Measurements from ENCODE around the gene ASZ1.

The ASZ1 gene

GRCh38 chr7:117323305-117323850 lies 103.9 kb downstream of the ASZ1 start:
- H3K27ac ChIP-seq (ENCODE audit: low read depth, low read length), result no peak overlapping the region
- no peak overlapping the region for H3K9ac ChIP-seq (ENCODE audit: low read length)
- H3K36me3 ChIP-seq (ENCODE audit: low read length), result no peaks in the 10 kb centered on the region
- no peak overlapping the region for H3K4me2 ChIP-seq (ENCODE audit: low read depth, low read length, poor library complexity, severe bottlenecking)
- no peak overlapping the region for H2AFZ ChIP-seq (ENCODE audit: low read depth, low read length, severe bottlenecking)
- no peaks in the 10 kb centered on the region for H3K9me2 ChIP-seq (replicated peaks; ENCODE audit: insufficient read depth, low read length)
- no peak overlapping the region for H3K4me3 ChIP-seq (ENCODE audit: insufficient read depth, low read length, poor library complexity, severe bottlenecking)
- H3K27me3 ChIP-seq (ENCODE audit: low read length), result no peaks in the 10 kb centered on the region
- H3K9me3 ChIP-seq (ENCODE audit: insufficient read depth, low read length), result no peaks in the 10 kb centered on the region
- no peaks in the 10 kb centered on the region for H3F3A ChIP-seq (ENCODE audit: insufficient read depth)
- TF ChIP-seq EZH2phosphoT487 (conservative IDR thresholded peaks at IDR 0.05; ENCODE audit: low read length), result no peak
- no peak for TF ChIP-seq CTCF (IDR thresholded peaks at IDR 0.05; ENCODE audit: insufficient read depth, low read length, poor library complexity, severe bottlenecking)
- no peaks in the 10 kb centered on the region for H3K79me2 ChIP-seq (ENCODE audit: insufficient read depth, low read length)
- no peaks in the 10 kb centered on the region for H4K20me1 ChIP-seq (ENCODE audit: low read depth, low read length)

- no peak within 1 kb of the TSS for H2AFZ ChIP-seq (ENCODE audit: low read depth, low read length, severe bottlenecking)
- H3K4me2 ChIP-seq (ENCODE audit: low read depth, low read length, poor library complexity, severe bottlenecking), result no peak within 1 kb of the TSS
- no peak within 1 kb of the TSS for H3K4me3 ChIP-seq (ENCODE audit: insufficient read depth, low read length, poor library complexity, severe bottlenecking)
- no peaks in the 10 kb centered on the region for H3K79me2 ChIP-seq (ENCODE audit: insufficient read depth, low read length)
- H3K36me3 ChIP-seq (ENCODE audit: low read length), result no peaks in the 10 kb centered on the region
- no peak within 1 kb of the TSS for H3K9ac ChIP-seq (ENCODE audit: low read length)
- H3K9me3 ChIP-seq (ENCODE audit: insufficient read depth, low read length), result no peaks in the 10 kb centered on the region
- no peaks in the 10 kb centered on the region for H3K27me3 ChIP-seq (ENCODE audit: low read length)
- no peaks in the 10 kb centered on the region for H4K20me1 ChIP-seq (ENCODE audit: low read depth, low read length)
- no peak for TF ChIP-seq EZH2phosphoT487 (conservative IDR thresholded peaks at IDR 0.05; ENCODE audit: low read length)
- TF ChIP-seq CTCF (IDR thresholded peaks at IDR 0.05; ENCODE audit: insufficient read depth, low read length, poor library complexity, severe bottlenecking), result no peak
- no peaks in the 10 kb centered on the region for H3K9me2 ChIP-seq (replicated peaks; ENCODE audit: insufficient read depth, low read length)
- H3K27ac ChIP-seq (ENCODE audit: low read depth, low read length), result no peak within 1 kb of the TSS
- H3F3A ChIP-seq (ENCODE audit: insufficient read depth), result no peaks in the 10 kb centered on the region
Measured at GRCh38 chr7:117322741-117323304, 104.5 kb downstream of the ASZ1 start, which contains the start of gene WNT2. Gene WNT2, minus strand, starts transcription at chr7:117323058. Its CDS starts 69 bp downstream, at chr7:117322989.

GRCh38 chr7:117320523-117320922 lies 106.8 kb downstream of the ASZ1 start:
- Histone ChIP-seq H3K27ac (ENCODE audit: low read depth, low read length) (no peak overlapping the region), H2AFZ (ENCODE audit: low read depth, low read length, severe bottlenecking) (no peak overlapping the region), H3K27me3 (ENCODE audit: low read length) (no peaks in the 10 kb centered on the region)

More at GRCh38 chr7:117320523-117320922, 106.8 kb downstream of the ASZ1 start:
- Histone ChIP-seq H3K4me2 (ENCODE audit: low read depth, low read length, poor library complexity, severe bottlenecking) (no peak overlapping the region), H3K9me3 (ENCODE audit: insufficient read depth, low read length) (no peaks in the 10 kb centered on the region), H3K9ac (ENCODE audit: low read length) (no peak overlapping the region), H3K9me2 (replicated peaks; ENCODE audit: insufficient read depth, low read length) (no peaks in the 10 kb centered on the region), H3K79me2 (ENCODE audit: insufficient read depth, low read length) (no peaks in the 10 kb centered on the region), H3F3A (ENCODE audit: insufficient read depth) (no peaks in the 10 kb centered on the region), H3K36me3 (ENCODE audit: low read length) (no peaks in the 10 kb centered on the region), H3K4me3 (ENCODE audit: insufficient read depth, low read length, poor library complexity, severe bottlenecking) (no peak overlapping the region), H4K20me1 (ENCODE audit: low read depth, low read length) (no peaks in the 10 kb centered on the region)
- TF ChIP-seq EZH2phosphoT487 (conservative IDR thresholded peaks at IDR 0.05; ENCODE audit: low read length), result no peak
- TF ChIP-seq CTCF (IDR thresholded peaks at IDR 0.05; ENCODE audit: insufficient read depth, low read length, poor library complexity, severe bottlenecking), result no peak
